22Rv1 (cell line): ENCODE measurements around the gene HOXB1.

Experiments
- ZFX ChIP-seq: fragments of 450-650 bp; IDR thresholded peaks from 2 replicates; pipeline ENCODE4 v1.6.1; 2017; ENCODE audit warnings: antibody characterized with exemption, borderline replicate concordance
- TF ChIP-seq, protein P1 (sequence below): fragments of 450-650 bp; IDR thresholded peaks from 2 replicates; pipeline ENCODE4 v1.5.1; 2017; ENCODE audit warnings: mild to moderate bottlenecking

DNA sequence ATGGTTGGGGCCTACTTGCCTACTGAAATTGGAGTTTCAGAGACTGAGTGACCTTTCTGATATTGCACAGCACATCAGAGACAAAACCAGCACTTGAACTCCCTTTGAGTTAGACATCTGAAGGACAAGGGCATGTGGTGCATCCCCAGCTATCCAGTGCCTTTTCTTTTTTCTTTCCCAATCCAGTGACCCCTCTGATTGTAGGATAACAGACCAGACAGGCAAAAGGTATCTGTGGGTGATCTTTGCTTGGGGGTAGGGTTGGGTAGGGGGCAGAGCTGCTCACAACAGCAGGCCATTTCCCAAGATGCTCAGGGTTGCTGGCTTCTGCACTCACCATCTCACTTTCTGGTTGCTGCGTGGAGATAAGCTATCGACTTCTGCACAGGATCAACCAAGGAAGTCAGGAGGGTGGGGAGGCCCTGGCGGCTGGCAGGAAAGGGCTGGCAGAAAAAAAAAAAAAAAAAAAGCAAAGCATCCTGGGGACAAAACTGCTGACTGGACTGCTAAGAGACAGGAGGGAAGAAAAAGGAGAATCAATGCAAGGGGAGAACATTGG, 42.2 kb downstream of the HOXB1 start:
- TF ChIP-seq, protein P1, sequence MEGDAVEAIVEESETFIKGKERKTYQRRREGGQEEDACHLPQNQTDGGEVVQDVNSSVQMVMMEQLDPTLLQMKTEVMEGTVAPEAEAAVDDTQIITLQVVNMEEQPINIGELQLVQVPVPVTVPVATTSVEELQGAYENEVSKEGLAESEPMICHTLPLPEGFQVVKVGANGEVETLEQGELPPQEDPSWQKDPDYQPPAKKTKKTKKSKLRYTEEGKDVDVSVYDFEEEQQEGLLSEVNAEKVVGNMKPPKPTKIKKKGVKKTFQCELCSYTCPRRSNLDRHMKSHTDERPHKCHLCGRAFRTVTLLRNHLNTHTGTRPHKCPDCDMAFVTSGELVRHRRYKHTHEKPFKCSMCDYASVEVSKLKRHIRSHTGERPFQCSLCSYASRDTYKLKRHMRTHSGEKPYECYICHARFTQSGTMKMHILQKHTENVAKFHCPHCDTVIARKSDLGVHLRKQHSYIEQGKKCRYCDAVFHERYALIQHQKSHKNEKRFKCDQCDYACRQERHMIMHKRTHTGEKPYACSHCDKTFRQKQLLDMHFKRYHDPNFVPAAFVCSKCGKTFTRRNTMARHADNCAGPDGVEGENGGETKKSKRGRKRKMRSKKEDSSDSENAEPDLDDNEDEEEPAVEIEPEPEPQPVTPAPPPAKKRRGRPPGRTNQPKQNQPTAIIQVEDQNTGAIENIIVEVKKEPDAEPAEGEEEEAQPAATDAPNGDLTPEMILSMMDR, result no peak
- TF ChIP-seq ZFX, result no peak
